Activated T-helper 17 cell treated with anti-CD3 and anti-CD28 coated beads, Interleukin-2, amount 50 U/mL, for 72 hours (primary cell): ENCODE data around the gene SLC35C1. TPM values are rescaled to one million over a fixed set of nuclear protein-coding genes. Genes with fewer than 3 reads are reported as not detected.

Source experiments
- ATAC-seq: fragments of 150-1000 bp; cut with Tn5 transposase; replicated peaks from 2 replicates; pipeline ENCODE4 v1.10.0; 2021; ENCODE audit warnings: mild to moderate bottlenecking, moderate library complexity
- H3K27ac Mint-ChIP-seq: one replicate; pipeline ENCODE4 v1.8.0; 2022; ENCODE audit warnings: mixed read lengths
- H3K27me3 Mint-ChIP-seq: one replicate; pipeline ENCODE4 v1.8.0; 2022; ENCODE audit warnings: mixed read lengths
- H3K36me3 Mint-ChIP-seq: one replicate; pipeline ENCODE4 v1.8.0; 2022; ENCODE audit warnings: low read depth, mild to moderate bottlenecking, mixed read lengths
- H3K4me1 Mint-ChIP-seq: one replicate; pipeline ENCODE4 v1.8.0; 2022; ENCODE audit warnings: mixed read lengths
- H3K4me3 Mint-ChIP-seq: one replicate; pipeline ENCODE4 v1.8.0; 2022; ENCODE audit warnings: mild to moderate bottlenecking, mixed read lengths
- H3K9me3 Mint-ChIP-seq: one replicate; pipeline ENCODE4 v1.8.0; 2022; ENCODE audit warnings: mixed read lengths
- total RNA-seq, 2 donors: library from RNA; stranded (reverse); gene quantifications; one replicate each; pipeline ENCODE4 v1.2.3, GENCODE V29; 2022

The SLC35C1 gene
- total RNA-seq, 2 donors from 2014 or later, result 8.7 to 18.9 TPM

DNA sequence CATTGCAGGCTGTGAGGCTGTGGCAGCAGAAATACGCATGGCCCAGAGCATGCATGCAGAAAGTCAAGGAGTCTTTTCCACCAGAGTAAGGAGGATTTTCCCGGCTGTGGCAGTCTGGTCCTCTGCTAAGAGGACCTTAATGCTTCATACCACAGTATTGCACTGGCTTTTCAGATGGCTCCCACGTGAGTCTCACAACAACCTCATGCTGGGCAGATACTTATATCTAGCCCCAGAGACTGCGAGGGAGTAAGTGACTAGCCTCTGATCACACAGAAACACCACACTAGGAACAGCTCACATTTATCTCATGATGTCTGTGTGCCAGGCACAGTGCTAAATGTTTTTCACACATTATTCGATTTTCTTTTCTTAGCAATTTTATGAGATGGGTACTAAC lies 50.4 kb downstream of the SLC35C1 start:
- no peak for ATAC-seq
- no peaks in the 10 kb centered on the region for H3K27me3 Mint-ChIP-seq
- no peak overlapping the region for H3K27ac Mint-ChIP-seq
- H3K36me3 Mint-ChIP-seq, result peaks cover 55% of the 10 kb centered on the region
- peaks cover 9% of the 10 kb centered on the region for H3K4me1 Mint-ChIP-seq
- no peaks in the 10 kb centered on the region for H3K9me3 Mint-ChIP-seq
- H3K4me3 Mint-ChIP-seq, result no peak overlapping the region

GRCh38 chr11:45856044-45856468 lies 51.1 kb downstream of the SLC35C1 start:
- Mint-ChIP-seq H3K9me3 (no peaks in the 10 kb centered on the region), H3K27me3 (no peaks in the 10 kb centered on the region), H3K27ac (no peak overlapping the region), H3K4me3 (no peak overlapping the region), H3K4me1 (peaks cover 5% of the 10 kb centered on the region), H3K36me3 (peaks cover 56% of the 10 kb centered on the region)
- no peak for ATAC-seq

GRCh38 chr11:45857961-45858474 lies 53.1 kb downstream of the SLC35C1 start:
- peak; percentile 47 for ATAC-seq
- Mint-ChIP-seq H3K4me1 (peaks cover 5% of the 10 kb centered on the region), H3K4me3 (no peak overlapping the region), H3K9me3 (no peaks in the 10 kb centered on the region), H3K27me3 (no peaks in the 10 kb centered on the region), H3K27ac (no peak overlapping the region), H3K36me3 (peaks cover 76% of the 10 kb centered on the region)

DNA sequence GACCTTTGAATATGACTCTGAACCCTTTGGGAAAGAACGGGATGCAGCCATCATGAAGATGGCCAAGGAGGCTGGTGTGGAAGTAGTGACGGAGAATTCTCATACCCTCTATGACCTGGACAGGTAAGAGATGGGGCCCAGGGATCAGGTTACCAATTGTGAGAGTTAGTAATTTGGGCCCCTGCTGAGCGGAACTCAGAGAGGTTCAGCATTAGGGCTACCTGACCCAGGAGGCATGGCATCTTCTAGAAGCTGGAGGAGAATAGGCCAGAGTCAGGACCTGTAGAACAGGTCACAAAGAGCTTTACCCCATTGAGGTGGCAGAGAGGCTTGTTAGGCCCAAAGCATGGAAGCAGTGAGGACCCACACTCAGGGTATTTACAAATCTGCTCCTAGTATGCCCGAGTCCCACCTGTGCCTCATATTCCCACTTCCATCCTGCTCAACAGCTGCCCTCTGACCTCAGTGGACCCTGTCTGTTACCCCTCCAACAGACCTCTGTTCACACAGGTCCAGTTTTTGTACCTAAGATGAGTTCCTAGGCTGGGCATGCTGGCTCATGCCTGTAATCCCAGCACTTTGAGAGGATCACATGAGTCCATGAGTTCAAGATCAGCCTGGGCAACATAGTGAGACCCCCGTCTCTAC lies 53.9 kb downstream of the SLC35C1 start:
- no peak overlapping the region for H3K4me3 Mint-ChIP-seq
- no peaks in the 10 kb centered on the region for H3K9me3 Mint-ChIP-seq
- no peak overlapping the region for H3K27ac Mint-ChIP-seq
- H3K27me3 Mint-ChIP-seq, result no peaks in the 10 kb centered on the region
- peaks cover 5% of the 10 kb centered on the region for H3K4me1 Mint-ChIP-seq
- peaks cover 84% of the 10 kb centered on the region for H3K36me3 Mint-ChIP-seq
- ATAC-seq, result no peak

GRCh38 chr11:45859661-45860140 lies 54.8 kb downstream of the SLC35C1 start:
- H3K4me1 Mint-ChIP-seq, result peaks cover 5% of the 10 kb centered on the region
- no peak overlapping the region for H3K27ac Mint-ChIP-seq
- ATAC-seq, result no peak
- H3K27me3 Mint-ChIP-seq, result no peaks in the 10 kb centered on the region
- H3K4me3 Mint-ChIP-seq, result no peak overlapping the region
- H3K9me3 Mint-ChIP-seq, result no peaks in the 10 kb centered on the region
- H3K36me3 Mint-ChIP-seq, result peaks cover 89% of the 10 kb centered on the region

GRCh38 chr11:45860348-45860747 lies 55.4 kb downstream of the SLC35C1 start:
- H3K9me3 Mint-ChIP-seq, result no peaks in the 10 kb centered on the region
- no peak for ATAC-seq
- H3K4me3 Mint-ChIP-seq, result no peak overlapping the region
- H3K27ac Mint-ChIP-seq, result no peak overlapping the region
- H3K27me3 Mint-ChIP-seq, result no peaks in the 10 kb centered on the region
- H3K4me1 Mint-ChIP-seq, result peaks cover 5% of the 10 kb centered on the region
- H3K36me3 Mint-ChIP-seq, result peaks cover 92% of the 10 kb centered on the region

DNA sequence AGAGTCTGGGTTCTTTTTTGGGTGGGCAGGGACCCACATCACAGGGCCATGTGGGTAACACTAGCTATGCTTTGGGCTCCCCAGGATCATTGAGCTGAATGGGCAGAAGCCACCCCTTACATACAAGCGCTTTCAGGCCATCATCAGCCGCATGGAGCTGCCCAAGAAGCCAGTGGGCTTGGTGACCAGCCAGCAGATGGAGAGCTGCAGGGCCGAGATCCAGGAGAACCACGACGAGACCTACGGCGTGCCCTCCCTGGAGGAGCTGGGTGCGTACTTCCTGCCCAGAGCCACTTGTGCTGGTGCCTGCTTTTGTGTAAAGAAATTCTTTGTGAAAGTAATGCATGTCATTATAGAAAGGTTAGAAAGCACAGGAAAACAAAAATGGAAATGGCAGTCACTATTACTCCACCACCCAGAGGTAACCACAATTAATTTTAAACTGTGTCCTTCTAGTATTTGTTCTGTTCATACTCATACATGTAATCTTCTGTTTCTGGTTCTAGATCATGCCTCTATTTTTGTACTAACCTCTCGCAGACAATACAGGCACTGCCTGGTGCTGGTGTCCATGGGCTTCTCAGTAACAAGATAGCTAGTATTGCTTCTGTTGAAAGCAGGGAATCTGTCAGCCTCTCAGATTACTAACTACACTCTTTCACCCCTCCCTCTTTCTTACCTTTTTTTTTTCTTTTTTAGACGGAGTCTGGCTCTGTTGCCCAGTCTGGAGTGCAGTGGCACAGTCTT lies 56.0 kb downstream of the SLC35C1 start:
- ATAC-seq, result no peak
- H3K9me3 Mint-ChIP-seq, result no peaks in the 10 kb centered on the region
- H3K4me1 Mint-ChIP-seq, result peaks cover 5% of the 10 kb centered on the region
- no peak overlapping the region for H3K4me3 Mint-ChIP-seq
- peaks cover 91% of the 10 kb centered on the region for H3K36me3 Mint-ChIP-seq
- no peaks in the 10 kb centered on the region for H3K27me3 Mint-ChIP-seq
- no peak overlapping the region for H3K27ac Mint-ChIP-seq

Other genes starting within 250 kb of the SLC35C1 start
- gene CHST1, start 139.5 kb upstream of the SLC35C1 start, total RNA-seq, result not detected
- gene CRY2, start 42.3 kb downstream of the SLC35C1 start, total RNA-seq, result 10 to 100 TPM; 12.3 to 25.4 TPM
- under 1 TPM; 0.65 to 0.93 TPM for gene MAPK8IP1, start 80.5 kb downstream of the SLC35C1 start, total RNA-seq
- gene FREY1, start 102.1 kb downstream of the SLC35C1 start, total RNA-seq, result 1 to 10 TPM; 1.8 to 2.7 TPM
- 10 to 100 TPM; 27.9 to 45.4 TPM for gene PEX16, start 112.7 kb downstream of the SLC35C1 start, total RNA-seq
- gene LARGE2, start 117.5 kb downstream of the SLC35C1 start, total RNA-seq, result 1 to 10 TPM in 1 of 2 donors, under 1 TPM in 1; 0.80 to 1.8 TPM